Right lobe of liver (tissue), 6 donors: Measurements from ENCODE around the gene PHACTR2. TPM values are rescaled to one million over a fixed set of nuclear protein-coding genes. Genes with fewer than 3 reads are reported as not detected.
A peak's percentile ranks its signal among the peaks of the same experiment; 100 is the strongest.

Source experiments
- ATAC-seq, 4 donors: fragments of 200-7000 bp; cut with Tn5 transposase; one replicate each; pipeline ENCODE4 v1.9.1; 2020; ENCODE audit warnings: mild to moderate bottlenecking in 4 of 4, moderate library complexity in 4 of 4
- DNase-seq, 3 donors: peaks; one replicate each; pipeline ENCODE4 v3.0.0-alpha.2; 2020
- H3K27ac ChIP-seq, 3 donors: fragments of 200-600 bp; one replicate each; pipeline ENCODE4 v1.8.0; 2022
- H3K27me3 ChIP-seq, 2 donors: fragments of 200-600 bp; one replicate each; pipeline ENCODE4 v1.8.0; 2022
- H3K36me3 ChIP-seq, 4 donors: fragments of 200-600 bp; sonication (generic) in 1 of 4; one replicate each; pipeline versions ENCODE4 v1.5.1 to v1.8.0; 2017 to 2022; ENCODE audit warnings: control low read depth in 1 of 4
- H3K4me1 ChIP-seq, 4 donors: fragments of 200-600 bp; sonication (generic) in 1 of 4; one replicate each; pipeline versions ENCODE4 v1.5.1 to v1.8.0; 2017 to 2022; ENCODE audit warnings: control low read depth in 1 of 4
- H3K4me3 ChIP-seq, 3 donors: fragments of 200-600 bp; one replicate each; pipeline ENCODE4 v1.8.0; 2022
- H3K9me3 ChIP-seq, 4 donors: fragments of 200-600 bp; sonication (generic) in 1 of 4; one replicate each; pipeline versions ENCODE4 v1.5.1 to v1.8.0; 2017 to 2022; ENCODE audit warnings: control low read depth in 1 of 4
- CTCF ChIP-seq, 4 donors: fragments of 200-600 bp in 3 of 4; fragments of 450-650 bp in 1 of 4; IDR thresholded peaks; one replicate each; pipeline versions ENCODE4 v1.5.1 to v1.8.0; 2016 to 2022; ENCODE audit warnings: antibody characterized with exemption in 4 of 4, mild to moderate bottlenecking in 2 of 4
- POLR2A ChIP-seq: fragments of 450-650 bp; IDR thresholded peaks from one replicate; pipeline ENCODE4 v1.6.1; 2017; ENCODE audit warnings: antibody characterized with exemption, mild to moderate bottlenecking
- WGBS: methylation state at CpG from one replicate; pipeline ENCODE4 v1.1.6; 2018; ENCODE audit warnings: low coverage, low lambda C conversion rate; ENCODE audit not compliant: insufficient coverage; ENCODE audit errors: missing lambda C conversion rate; 5-methylcytosine and 5-hydroxymethylcytosine counted together
- intact Hi-C, 2 donors: fragments of 100-400 bp; cut with DNase I; formaldehyde crosslinking; loops; one replicate each; pipeline versions ENCODE4 v1.11.2 to v1.14.1; 2022
- total RNA-seq, 6 experiments: library from RNA; depleted of rRNA in 2 of 6; stranded (reverse); fragments of >200 nt in 2 of 6; fragmentation: NEBNext Ultra II Directional in 3 of 6; extraction: Animal tissue kit (Norgen Biotek cat#: 25700) in 3 of 6; gene quantifications; one replicate each; pipeline versions ENCODE4 v1.1.0 to v1.2.4, GENCODE V29; 2016 to 2023
- donor health status: DM: no; HTN: yes; CAD: no.
- donor health status: DM: no; HTN: no; CAD: no.
- donor health status: DM: no; HTN: no; CAD: no.
- donor health status: DM: no; HTN: yes; CAD: no.
- donor health status: DM: no; HTN: yes; CAD: no.

PHACTR2 gene
- total RNA-seq, 6 experiments from 2014 or later: 14.0 to 62.7 (median 20.9) TPM

GRCh38 chr6:143687591-143687990 is 9.8 kb downstream of the PHACTR2 start:
- H3K4me3 ChIP-seq: no peak overlapping the region
- TF ChIP-seq CTCF (IDR thresholded peaks at IDR 0.05): no peak
- TF ChIP-seq POLR2A: no peak
- H3K27ac ChIP-seq: no peak overlapping the region
- ATAC-seq: no peak
- H3K9me3 ChIP-seq: no peaks in the 10 kb centered on the region
- H3K36me3 ChIP-seq: no peaks in the 10 kb centered on the region
- H3K27me3 ChIP-seq: no peaks in the 10 kb centered on the region
- H3K4me1 ChIP-seq: peaks cover 0 to 12% (median 4%) of the 10 kb centered on the region in 4 donors
- DNase-seq: no peak
- intact Hi-C loops: no loop called here
- WGBS: 67% methylated on average over 1 of the region's 1 CpG

- H3K9me3 ChIP-seq: no peaks in the 10 kb centered on the region
- intact Hi-C loops: no loop called here
- no peaks in the 10 kb centered on the region for H3K27me3 ChIP-seq
- WGBS: 67% methylated on average over 4 of the region's 4 CpGs
- DNase-seq: no peak
- no peaks in the 10 kb centered on the region for H3K36me3 ChIP-seq
- no peak for ATAC-seq
- H3K27ac ChIP-seq: no peak overlapping the region
- TF ChIP-seq CTCF (IDR thresholded peaks at IDR 0.05): no peak
- TF ChIP-seq POLR2A: no peak
- no peak overlapping the region for H3K4me3 ChIP-seq
- peaks cover 0 to 12% (median 4%) of the 10 kb centered on the region in 4 donors for H3K4me1 ChIP-seq
Measured at GRCh38 chr6:143688681-143689080, 10.9 kb downstream of the PHACTR2 start.

- no peak for ATAC-seq
- 70% methylated on average over 9 of the region's 9 CpGs for WGBS
- TF ChIP-seq POLR2A: no peak
- no peak for TF ChIP-seq CTCF (IDR thresholded peaks at IDR 0.05)
- intact Hi-C loops: no loop called here
- no peak for DNase-seq
- H3K9me3 ChIP-seq: no peaks in the 10 kb centered on the region
- no peak overlapping the region for H3K4me3 ChIP-seq
- H3K27me3 ChIP-seq: no peaks in the 10 kb centered on the region
- no peak overlapping the region for H3K27ac ChIP-seq
- H3K4me1 ChIP-seq: peaks cover 0 to 13% (median 4%) of the 10 kb centered on the region in 4 donors
- H3K36me3 ChIP-seq: no peaks in the 10 kb centered on the region
Measured at GRCh38 chr6:143689852-143690251, 12.1 kb downstream of the PHACTR2 start.

- Histone ChIP-seq H3K36me3 (no peaks in the 10 kb centered on the region), H3K27me3 (no peaks in the 10 kb centered on the region), H3K4me3 (no peak overlapping the region), H3K9me3 (no peaks in the 10 kb centered on the region), H3K4me1 (peaks cover 0 to 24% (median 4%) of the 10 kb centered on the region in 4 donors), H3K27ac (no peak overlapping the region)
- DNase-seq: no peak
- intact Hi-C loops: no loop called here
- peak in 2 of 4 donors; percentile 17 to 36 for ATAC-seq
- TF ChIP-seq POLR2A (no peak), CTCF (IDR thresholded peaks at IDR 0.05) (no peak)
- WGBS: 14% methylated on average over 1 of the region's 1 CpG
Measured at GRCh38 chr6:143691155-143691554, 13.4 kb downstream of the PHACTR2 start.
